Ecto neural progenitor cell (in vitro differentiated cells): ENCODE results near the gene ATP2C2.
"Not testable (repeated sequence)": the region's sequence is repeated elsewhere in the genome, so short reads cannot be mapped to it uniquely, and the experiment has no call there.

Experiments used
- DNase-seq: peaks from one replicate; pipeline ENCODE4 v3.0.0-alpha.2; 2018; ENCODE audit warnings: low spot score

ATP2C2 gene

DNA sequence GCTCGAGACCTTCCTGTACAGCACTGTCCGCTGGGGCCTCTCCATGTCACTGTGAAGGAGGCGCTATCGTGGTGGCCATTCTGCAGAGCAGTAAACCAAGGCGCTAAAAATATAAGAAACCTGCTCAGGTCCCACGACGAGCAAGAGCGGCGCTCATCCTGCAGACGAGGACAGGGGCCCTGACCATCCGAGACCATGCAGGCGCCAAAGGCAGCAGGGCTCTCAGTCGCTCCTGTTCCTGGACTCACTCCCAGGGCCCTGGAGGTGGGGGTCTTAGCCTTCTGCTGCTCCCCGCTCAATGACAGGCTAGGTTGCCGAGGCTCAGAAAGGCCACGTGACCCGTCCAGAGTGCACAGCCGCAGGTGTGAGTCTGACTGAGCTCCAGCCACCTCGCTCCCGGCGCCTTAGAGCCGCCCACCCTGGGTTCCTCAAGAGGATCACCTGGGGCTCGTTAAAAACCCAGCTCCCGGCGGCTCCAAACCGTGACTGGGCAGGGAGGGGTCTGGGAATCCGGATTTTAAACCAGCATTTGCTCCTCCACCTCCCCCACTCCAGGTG is 509 bp upstream of the ATP2C2 start:
- DNase-seq = peak; percentile 65

DNA sequence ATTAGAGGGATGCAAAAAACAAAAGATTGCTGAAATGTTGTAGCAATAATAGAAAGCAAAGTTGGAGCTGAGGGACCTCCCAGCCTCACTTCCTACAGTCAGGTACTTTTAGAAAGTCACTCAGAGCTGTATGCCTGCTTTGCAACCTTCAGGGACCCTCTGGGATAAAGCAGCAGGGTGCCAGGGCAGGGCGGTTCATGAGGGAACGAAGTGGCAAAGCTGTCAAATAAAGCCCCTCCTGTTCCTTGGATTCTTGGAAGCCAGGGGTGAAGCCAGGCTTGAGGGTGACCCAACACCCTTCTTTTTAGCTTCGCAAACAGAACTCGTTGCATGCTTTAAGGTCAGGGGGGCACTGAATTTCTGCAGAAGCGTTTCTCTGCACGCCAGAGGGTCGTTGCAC is 767 bp downstream of the ATP2C2 start:
- no peak for DNase-seq

DNA sequence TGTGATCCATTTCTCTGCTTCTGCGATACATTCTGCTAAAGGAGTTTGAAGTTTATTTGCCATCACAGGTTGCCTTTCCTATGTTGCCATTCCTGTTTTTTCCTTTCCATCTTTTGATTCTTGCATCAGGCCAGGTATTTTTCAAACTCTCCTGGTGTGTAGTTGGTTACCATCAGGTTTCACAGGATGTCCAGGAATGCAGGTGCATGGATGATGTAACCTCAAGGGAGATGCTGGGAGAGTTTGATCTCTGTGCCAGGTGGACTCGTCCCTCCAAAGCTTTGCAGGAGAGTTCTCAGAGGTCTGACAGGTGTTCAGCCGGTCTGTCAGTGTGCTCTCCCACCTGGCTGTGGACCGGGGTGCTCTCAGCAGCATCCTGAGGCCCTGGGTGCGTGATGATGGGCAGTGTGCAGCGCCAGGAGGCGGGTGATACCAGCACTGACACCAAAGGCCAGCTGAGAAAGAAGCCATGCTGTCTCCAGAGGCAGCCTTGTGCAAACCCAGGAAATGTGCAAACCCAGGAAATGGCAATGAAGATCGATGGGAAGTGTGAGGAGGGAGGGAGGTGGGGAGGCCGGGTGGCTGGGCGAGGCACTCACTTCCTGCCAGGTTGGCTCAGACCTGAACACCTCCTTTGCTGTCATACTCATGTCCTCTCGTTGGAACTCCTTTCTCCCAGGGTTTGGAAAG is 1.7 kb downstream of the ATP2C2 start:
- no peak for DNase-seq

DNA sequence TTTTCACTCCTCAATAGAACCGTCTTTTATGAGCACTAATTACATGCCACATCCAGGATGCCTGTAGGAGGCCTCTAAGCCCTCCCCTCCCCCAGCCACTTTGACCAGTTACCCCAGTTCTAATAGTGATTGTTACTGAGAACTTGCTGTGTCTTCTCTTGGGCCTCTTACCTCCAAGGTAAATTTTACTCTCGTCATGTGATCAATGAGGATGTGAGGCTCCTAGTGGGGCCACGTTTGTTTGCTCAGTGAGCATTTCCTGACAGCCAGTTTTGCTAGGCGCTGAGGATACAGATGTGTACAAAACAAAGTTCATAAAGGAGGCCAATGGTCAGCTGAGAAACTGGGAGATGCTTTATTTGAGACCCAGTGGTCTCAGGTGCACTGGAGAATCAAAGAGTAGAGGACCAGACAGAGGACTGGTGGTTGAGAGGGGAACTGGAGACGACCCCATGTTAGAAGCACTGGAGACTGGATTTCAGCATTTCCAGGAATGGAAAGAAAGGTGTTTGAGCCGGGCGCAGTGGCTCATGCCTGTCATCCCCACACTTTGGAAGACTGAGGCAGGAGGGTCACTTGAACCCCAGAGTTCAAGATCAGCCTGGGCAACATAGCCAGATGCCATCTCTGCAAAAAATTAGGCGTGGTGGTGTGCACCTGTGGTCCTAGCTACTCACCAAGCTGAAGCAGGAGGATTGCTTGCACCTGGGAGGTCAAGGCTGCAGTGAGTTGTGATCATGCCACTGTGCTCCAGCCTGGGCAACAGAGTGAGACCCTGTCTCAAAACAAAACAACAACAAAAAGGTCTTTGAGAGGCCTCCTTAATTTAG is 2.6 kb downstream of the ATP2C2 start:
- DNase-seq = no peak

DNA sequence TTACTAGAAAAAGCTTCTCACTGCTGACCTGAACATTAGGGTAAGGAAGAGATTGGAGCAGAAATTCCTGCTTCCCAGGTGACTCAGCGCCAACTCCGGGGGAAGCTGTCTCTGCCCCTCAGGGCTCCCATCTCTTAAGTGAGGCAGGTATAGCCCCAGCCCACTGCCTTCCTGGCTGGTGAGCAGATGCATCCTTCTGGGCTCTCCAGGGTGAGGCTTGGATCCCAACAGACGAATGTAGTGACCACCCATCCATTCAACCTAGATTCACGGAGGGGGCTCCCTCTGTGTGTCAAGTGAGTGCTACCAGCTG is 3.2 kb downstream of the ATP2C2 start:
- no peak for DNase-seq

GRCh38 chr16:84373907-84374489 is 5.7 kb downstream of the ATP2C2 start:
- DNase-seq = no peak

- no peak for DNase-seq
These were observed 9.8 kb downstream of the ATP2C2 start for GRCh38 chr16:84378099-84378498.

DNA sequence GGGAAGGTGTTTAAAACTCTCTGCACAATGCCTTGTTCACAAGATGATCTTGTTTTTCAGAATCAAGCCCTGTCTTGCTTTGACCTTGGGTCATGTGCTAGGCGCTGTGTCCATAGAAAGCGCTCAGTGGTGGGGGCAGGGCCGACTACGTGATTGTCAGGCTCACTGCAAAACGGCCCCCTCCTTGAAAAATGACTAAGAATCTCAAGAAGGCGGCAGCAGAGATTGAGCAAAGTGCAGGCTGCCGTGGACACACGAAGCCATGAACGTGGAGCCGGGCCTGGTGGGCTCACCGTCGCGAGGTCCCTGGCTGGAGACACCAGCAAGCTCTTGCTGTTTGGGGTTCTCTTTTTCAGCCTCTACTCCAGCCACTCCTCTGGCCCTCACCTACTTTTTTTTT is 10.2 kb downstream of the ATP2C2 start:
- DNase-seq = no peak

- no peak for DNase-seq
These were observed 10.8 kb downstream of the ATP2C2 start for GRCh38 chr16:84379008-84379708.

DNA sequence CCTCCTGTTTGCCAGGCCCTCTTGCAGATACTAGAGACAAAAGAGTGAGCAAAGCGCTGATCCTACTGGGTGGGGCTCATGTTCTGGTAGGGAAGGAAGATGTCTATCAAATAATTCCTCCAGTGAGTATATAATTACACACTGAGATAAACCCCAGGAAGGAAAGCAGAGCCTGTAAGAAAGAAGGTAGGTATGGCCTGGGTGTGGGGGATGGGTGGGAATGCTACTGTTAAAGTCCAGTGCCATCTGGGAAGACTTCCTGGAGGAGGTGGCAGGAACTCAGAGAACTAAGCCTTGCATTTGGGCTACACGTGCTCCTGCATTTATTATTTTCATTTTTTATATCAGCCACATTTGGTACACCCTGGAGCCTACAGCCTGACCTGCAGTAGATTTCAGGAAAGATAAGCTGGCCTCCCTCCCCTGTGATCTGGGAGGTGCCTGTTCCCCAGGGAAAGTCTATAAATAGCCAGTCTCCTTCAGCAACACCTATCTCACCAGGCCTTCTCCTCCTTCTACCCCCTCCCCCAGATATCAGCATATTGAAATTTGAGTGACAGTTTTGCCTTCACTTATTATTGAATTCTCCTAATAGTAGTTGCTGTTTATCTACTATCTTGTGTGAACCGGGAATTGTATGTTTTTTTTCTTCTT is 11.5 kb downstream of the ATP2C2 start:
- no peak for DNase-seq

GRCh38 chr16:84380405-84380804 is 12.1 kb downstream of the ATP2C2 start:
- no peak for DNase-seq

DNA sequence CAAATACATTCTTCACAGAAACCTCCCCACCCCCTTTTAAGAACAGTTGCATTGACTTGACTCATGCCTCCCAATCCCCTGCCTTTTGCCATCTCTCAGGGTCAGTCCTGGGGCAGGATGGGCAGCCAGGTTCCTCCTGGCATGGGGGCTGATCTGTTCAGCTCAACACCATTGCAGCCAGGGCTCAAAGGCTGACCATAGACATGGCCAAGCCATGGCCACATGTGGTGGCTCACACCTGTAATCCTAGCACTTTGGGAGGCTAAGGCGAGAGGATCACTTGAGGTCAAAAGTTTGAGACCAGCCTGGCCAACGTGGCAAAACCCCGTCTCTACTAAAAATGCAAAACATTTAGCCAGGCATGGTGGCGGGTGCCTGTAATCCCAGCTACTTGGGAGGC is 14.1 kb downstream of the ATP2C2 start:
- no peak for DNase-seq

DNA sequence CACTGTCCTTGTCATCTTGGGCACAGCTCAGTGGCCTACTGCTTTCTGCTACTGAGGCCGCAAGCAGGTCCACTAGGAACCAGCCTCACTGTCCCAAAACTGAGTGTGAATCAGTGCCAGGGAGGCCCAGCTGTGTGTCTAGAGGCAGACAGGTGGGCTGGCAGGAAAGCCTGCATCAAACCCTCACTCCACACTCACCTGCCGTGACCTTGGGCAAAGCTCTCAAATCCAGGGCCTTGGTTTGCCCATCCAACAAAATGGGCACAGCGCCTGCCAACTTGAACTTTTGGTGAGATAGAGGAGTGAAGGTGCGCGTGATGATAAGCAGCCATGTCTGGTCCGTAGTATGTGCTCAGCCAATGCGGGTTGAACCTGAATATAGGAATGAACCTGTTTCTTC is 14.8 kb downstream of the ATP2C2 start:
- DNase-seq = no peak

- no peak for DNase-seq
These were observed 17.7 kb downstream of the ATP2C2 start for GRCh38 chr16:84386047-84386446.

DNA sequence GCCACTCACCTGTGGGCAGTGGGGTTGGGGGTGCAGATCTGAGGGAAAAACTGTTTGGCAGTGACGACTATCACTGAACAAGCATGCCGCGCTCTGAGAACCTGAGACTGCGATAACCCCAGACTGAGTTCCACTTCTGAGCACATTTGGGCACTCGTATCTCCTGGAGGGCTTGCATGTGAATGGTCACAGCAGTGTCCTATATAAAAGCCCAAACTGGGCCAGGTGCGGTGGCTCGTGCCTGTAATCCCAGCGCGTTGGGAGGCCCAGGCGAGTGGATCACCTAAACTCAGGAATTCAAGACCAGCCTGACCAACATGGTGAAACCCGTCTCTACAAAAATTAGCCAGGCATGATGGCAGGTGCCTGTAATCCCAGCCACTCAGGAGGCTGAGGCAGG is 18.7 kb downstream of the ATP2C2 start:
- DNase-seq = no peak

GRCh38 chr16:84390131-84390785 is 21.9 kb downstream of the ATP2C2 start:
- no peak for DNase-seq

DNA sequence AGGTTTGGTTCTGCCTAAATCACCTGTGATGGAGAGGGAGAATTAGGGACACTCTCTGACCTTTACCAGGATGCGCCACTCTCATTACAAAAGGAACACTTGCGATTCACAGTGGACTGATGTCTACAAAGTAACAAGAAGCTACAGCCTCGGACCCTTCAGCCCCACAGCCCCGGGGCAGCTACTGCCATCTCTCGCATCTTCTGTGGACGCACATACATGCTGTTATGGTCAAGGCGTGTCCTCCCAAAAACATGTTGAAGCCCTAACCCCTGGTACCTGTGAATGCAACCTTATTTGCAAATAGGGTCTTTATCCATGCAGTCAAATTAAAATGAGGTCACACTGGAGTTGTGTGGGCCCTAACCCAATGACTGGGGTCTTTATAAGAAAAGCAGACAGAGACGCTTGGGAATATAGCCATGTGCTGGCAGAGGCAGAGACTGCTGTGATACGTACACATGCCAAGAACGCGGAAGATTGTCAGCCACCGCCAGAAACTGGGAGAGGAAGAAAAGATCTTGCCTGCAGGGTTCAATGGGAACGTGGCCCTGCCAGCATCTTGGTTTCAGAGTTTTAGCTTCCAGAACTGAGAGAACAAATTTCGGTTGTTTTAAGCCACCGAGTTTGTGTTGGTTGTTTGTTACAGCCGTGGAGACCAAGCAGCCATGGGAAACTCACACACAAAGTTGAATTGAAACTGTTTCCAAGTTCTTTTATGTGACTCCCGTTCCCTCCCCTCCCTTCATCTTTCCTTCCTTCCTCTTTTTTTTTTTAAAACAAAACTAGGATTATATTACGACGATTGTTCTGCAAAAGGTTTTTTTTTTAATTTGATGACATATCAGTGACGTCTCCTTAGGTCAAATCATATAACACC is 23.1 kb downstream of the ATP2C2 start:
- DNase-seq = no peak

DNA sequence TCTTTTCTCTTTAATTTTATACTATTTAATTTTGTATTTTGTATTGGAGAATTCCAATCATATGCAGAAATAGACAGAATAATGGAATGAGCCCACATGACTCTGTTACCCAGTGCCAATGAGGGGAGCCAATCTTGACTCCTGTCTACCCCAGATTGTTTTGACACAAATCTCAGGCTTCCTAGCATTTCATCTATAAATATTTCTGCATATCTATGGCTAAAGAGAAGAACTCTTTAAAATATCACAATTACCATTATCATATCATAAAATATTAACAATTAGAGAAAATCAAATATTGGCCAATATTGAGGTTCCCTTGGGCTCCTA is 23.7 kb downstream of the ATP2C2 start:
- DNase-seq = no peak

DNA sequence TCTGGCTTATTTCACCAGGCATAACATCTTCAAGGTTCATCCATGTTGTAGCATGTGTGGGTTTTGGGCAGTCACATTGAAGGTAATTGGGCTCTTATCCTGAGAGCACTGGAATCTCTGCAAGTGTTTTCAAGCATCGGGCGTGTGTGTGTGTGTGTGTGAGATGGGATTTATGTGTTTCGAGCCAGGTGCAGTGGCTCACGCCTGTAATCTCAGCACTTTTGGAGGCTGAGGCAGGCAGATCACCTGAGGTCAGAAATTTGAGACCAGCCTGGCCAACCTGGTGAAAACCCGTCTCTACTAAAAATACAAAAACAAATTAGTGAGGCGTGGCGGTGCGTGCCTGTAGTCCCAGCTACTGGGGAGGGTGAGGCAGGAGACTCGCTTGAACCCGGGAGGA is 27.7 kb downstream of the ATP2C2 start:
- DNase-seq = not testable (repeated sequence)

GRCh38 chr16:84396537-84397008 is 28.2 kb downstream of the ATP2C2 start:
- no peak for DNase-seq
